ENCODE data around the gene IL1RL2.

The IL1RL2 gene

DNA sequence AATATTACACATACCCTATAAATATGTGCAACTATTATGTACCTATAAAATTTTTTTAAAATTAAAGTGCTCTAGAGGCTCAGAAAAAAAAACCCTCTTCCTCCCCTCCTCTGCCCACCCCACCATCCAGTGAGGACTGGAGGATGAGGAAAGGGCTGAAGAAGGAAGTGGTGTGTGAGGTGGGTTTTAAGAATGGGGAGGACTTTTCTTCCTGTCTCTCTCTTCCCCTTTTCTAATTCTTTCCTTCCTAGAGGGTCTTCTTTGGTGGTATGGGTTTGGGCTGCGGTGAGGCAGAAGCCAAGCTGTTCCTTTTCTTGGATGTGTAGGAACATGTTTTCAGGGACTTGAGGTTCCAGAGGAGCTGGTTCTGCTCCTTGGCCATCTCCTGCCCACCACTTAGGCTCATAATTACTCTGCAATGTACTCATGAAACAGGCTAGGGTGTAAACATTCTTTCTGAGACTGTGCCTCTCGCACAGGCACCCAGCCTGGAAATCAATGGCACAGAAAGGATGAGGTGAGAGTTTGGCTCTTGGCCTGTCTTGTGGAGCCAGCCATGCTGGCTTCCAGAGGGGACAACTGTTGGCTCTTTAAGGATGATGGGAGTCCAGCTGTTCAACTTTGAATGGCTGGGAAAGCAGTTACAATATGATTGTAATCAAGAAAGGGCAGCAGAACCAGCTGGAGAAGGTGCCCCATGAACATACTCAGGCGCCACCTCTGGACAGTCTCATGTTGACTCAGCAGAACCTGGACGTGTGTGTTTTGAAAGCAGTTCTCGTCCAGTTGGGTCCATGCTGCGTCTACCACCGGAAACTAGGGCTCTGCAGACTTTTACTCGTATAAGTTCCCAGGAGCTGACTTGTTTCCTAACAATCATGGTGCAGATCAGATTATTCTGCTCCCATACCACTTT, 38.3 kb downstream of the IL1RL2 start:
- TF ChIP-seq, protein P1, sequence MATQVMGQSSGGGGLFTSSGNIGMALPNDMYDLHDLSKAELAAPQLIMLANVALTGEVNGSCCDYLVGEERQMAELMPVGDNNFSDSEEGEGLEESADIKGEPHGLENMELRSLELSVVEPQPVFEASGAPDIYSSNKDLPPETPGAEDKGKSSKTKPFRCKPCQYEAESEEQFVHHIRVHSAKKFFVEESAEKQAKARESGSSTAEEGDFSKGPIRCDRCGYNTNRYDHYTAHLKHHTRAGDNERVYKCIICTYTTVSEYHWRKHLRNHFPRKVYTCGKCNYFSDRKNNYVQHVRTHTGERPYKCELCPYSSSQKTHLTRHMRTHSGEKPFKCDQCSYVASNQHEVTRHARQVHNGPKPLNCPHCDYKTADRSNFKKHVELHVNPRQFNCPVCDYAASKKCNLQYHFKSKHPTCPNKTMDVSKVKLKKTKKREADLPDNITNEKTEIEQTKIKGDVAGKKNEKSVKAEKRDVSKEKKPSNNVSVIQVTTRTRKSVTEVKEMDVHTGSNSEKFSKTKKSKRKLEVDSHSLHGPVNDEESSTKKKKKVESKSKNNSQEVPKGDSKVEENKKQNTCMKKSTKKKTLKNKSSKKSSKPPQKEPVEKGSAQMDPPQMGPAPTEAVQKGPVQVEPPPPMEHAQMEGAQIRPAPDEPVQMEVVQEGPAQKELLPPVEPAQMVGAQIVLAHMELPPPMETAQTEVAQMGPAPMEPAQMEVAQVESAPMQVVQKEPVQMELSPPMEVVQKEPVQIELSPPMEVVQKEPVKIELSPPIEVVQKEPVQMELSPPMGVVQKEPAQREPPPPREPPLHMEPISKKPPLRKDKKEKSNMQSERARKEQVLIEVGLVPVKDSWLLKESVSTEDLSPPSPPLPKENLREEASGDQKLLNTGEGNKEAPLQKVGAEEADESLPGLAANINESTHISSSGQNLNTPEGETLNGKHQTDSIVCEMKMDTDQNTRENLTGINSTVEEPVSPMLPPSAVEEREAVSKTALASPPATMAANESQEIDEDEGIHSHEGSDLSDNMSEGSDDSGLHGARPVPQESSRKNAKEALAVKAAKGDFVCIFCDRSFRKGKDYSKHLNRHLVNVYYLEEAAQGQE (IDR thresholded peaks at IDR 0.05; ENCODE audit: insufficient read depth in 1 of 2, low read depth in 2 of 2, low read length in 2 of 2) = no peak
- no peak for TF ChIP-seq POLR2AphosphoS5 (IDR thresholded peaks at IDR 0.05; ENCODE audit: low read depth, low read length)
- no peak for TF ChIP-seq FOXP2 (optimal IDR thresholded peaks at IDR 0.05; ENCODE audit: borderline replicate concordance, extremely low read depth, extremely low read length, insufficient read depth)
- TF ChIP-seq TAF1 (IDR thresholded peaks at IDR 0.05; ENCODE audit: borderline replicate concordance, insufficient read depth, low read length) = no peak
- no peak for TF ChIP-seq SIN3A (IDR thresholded peaks at IDR 0.05; ENCODE audit: borderline replicate concordance, insufficient read depth, low read length)

DNA sequence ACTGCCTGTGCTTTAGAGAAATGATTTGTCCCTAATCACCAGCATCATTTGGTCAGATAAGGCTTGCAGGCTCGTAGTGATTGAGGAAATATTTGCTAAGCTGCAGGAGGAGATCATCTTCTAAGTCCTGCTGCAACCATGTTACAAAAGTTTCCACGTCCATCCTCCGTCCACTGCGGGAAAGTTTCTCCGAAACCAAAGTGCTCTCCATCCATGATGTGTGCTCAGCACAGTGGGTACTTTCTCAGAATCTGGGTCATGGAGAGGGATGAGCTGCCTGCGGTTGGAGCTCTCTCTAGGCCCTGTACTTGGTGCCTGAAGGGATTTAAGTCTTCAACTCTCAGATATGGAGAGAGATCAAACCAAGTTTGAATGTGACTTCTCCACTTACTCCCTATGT, 39.3 kb downstream of the IL1RL2 start:
- TF ChIP-seq SIN3A (IDR thresholded peaks at IDR 0.05; ENCODE audit: borderline replicate concordance, insufficient read depth, low read length) = no peak
- TF ChIP-seq, protein P1 (IDR thresholded peaks at IDR 0.05; ENCODE audit: insufficient read depth in 1 of 2, low read depth in 2 of 2, low read length in 2 of 2) = no peak
- TF ChIP-seq POLR2AphosphoS5 (IDR thresholded peaks at IDR 0.05; ENCODE audit: low read depth, low read length) = no peak

- TF ChIP-seq, protein P1 (IDR thresholded peaks at IDR 0.05; ENCODE audit: insufficient read depth in 1 of 2, low read depth in 2 of 2, low read length in 2 of 2) = no peak
- no peak for TF ChIP-seq POLR2AphosphoS5 (IDR thresholded peaks at IDR 0.05; ENCODE audit: low read depth, low read length)
- TF ChIP-seq TAF1 (IDR thresholded peaks at IDR 0.05; ENCODE audit: borderline replicate concordance, insufficient read depth, low read length) = no peak
- no peak for TF ChIP-seq SIN3A (IDR thresholded peaks at IDR 0.05; ENCODE audit: borderline replicate concordance, insufficient read depth, low read length)
Observed at GRCh38 chr2:102226612-102227391, 40.0 kb downstream of the IL1RL2 start.

GRCh38 chr2:102229141-102229769, 42.4 kb downstream of the IL1RL2 start:
- TF ChIP-seq, protein P1 (IDR thresholded peaks at IDR 0.05; ENCODE audit: insufficient read depth in 1 of 2, low read depth in 2 of 2, low read length in 2 of 2) = no peak
- TF ChIP-seq TAF1 (IDR thresholded peaks at IDR 0.05; ENCODE audit: borderline replicate concordance, insufficient read depth, low read length) = no peak
- TF ChIP-seq POLR2AphosphoS5 (IDR thresholded peaks at IDR 0.05; ENCODE audit: low read depth, low read length) = no peak
- TF ChIP-seq SIN3A (IDR thresholded peaks at IDR 0.05; ENCODE audit: borderline replicate concordance, insufficient read depth, low read length) = no peak
- TF ChIP-seq FOXP2 (optimal IDR thresholded peaks at IDR 0.05; ENCODE audit: borderline replicate concordance, extremely low read depth, extremely low read length, insufficient read depth) = no peak

All from PFSK-1 (cell line).